ENCODE results near the gene DDX28. TPM values are rescaled to one million over a fixed set of nuclear protein-coding genes. Genes with fewer than 3 reads are reported as not detected.
"Not testable (repeated sequence)": the region's sequence is repeated elsewhere in the genome, so short reads cannot be mapped to it uniquely, and the experiment has no call there.

Gene DDX28
- total and polyA plus RNA-seq, 9 donors, result 5.2 to 7.2 (median 6.2) TPM

DNA sequence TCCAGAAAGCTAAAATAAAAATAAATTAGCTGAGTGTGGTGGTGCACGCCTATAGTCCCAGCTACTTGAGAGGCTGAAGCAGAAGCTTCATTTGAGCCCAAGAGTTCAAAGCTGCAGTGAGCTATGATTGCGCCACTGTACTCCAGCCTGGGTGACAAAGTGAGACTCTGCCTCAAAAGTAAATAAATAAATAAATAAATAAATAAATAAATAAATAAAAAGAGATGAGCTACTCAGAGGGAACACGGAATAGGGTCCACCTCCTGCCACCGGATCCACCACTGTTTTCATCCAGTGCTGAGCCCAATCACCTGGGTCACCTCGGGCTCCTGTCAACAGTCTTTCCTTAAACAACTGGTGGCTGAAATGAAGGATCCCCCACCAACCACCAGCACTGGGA, 36.1 kb downstream of the DDX28 start:
- Histone ChIP-seq H3K4me3 (ENCODE audit: low read length) (no peak overlapping the region), H3K36me3 (ENCODE audit: control insufficient read depth, insufficient read depth, low read length) (no peaks in the 10 kb centered on the region), H3K4me1 (ENCODE audit: control insufficient read depth, insufficient read depth, low read length) (peaks cover 28% of the 10 kb centered on the region), H3K9me3 (replicated peaks; ENCODE audit: control insufficient read depth, low read depth, low read length) (no peaks in the 10 kb centered on the region), H3K27me3 (ENCODE audit: control insufficient read depth, insufficient read depth, low read length) (no peaks in the 10 kb centered on the region), H3K27ac (ENCODE audit: low read length) (peak overlapping the region; percentile 59)
- DNase-seq, result no peak
- 78% methylated on average over 4 of the region's 5 CpGs for WGBS (ENCODE audit: insufficient coverage)

DNA sequence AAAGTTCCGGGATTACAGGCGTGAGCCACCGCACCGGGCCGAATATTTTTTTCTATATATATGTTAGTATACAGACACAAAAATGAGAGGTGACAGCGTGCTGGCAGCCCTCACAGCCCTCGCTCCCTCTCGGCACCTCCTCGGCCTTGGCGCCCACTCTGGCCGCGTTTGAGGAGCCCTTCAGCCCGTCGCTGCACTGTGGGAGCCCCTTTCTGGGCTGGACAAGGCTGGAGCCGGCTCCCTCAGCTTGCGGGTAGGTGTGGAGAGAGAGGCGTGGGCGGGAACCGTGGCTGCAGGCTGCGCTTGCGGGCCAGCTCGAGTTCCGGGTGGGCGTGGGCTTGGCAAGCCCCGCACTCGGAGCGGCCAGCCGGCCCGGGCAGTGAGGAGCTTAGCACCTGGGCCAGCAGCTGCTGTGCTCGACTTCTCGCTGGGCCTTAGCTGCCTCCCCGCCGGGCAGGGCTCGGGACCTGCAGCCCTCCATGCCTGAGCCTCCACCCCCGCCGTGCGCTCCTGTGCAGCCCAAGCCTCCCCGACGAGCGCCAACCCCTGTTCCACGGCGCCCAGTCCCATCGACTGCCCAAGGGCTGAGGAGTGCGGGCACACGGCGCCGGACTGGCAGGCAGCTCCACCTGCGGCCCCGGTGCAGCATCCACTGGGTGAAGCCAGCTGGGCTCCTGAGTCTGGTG, 40.9 kb downstream of the DDX28 start:
- WGBS (ENCODE audit: insufficient coverage), result 82% methylated on average over 32 of the region's 49 CpGs
- Histone ChIP-seq H3K27ac (ENCODE audit: low read length) (no peak overlapping the region), H3K4me1 (ENCODE audit: control insufficient read depth, insufficient read depth, low read length) (peaks cover 21% of the 10 kb centered on the region), H3K36me3 (ENCODE audit: control insufficient read depth, insufficient read depth, low read length) (no peaks in the 10 kb centered on the region), H3K4me3 (ENCODE audit: low read length) (no peak overlapping the region), H3K9me3 (replicated peaks; ENCODE audit: control insufficient read depth, low read depth, low read length) (no peaks in the 10 kb centered on the region), H3K27me3 (ENCODE audit: control insufficient read depth, insufficient read depth, low read length) (peaks cover 18% of the 10 kb centered on the region)
- DNase-seq, result no peak

DNA sequence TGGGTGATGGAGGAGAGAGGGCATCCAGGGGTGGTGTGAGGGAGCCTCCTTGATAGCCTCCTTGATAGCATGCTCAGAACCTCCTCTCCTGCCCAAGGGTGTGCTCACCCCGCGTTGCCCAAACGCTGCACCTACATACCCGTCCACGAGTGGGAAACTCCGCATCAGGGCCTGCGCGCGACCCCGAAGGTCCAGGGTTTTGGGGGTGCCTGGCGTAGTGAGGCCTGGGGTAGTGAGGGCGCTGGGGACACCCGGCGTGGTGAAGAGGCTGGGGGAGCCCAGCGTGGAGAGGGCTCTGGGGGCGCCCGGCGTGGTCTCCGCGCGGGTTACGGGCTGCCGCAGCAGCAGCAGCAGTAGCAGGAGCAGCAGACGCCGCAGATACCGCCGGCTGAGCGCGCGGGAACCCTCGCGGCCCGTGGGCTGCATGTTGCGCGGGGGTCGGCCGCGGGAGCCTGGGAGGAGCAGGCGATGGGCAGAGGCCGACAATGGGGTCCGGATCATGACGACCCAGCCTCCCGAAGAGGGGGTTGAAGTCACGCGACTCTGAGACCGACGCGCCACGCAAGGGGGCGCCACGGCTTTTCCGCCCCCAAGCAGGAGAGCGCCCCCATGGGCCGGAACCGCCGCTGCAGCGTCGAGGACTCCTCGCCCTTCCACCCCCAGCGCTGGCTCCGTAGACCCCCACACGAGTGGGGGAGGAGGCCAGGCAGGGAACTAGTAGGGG, 42.9 kb downstream of the DDX28 start, which contains the start of gene DPEP3:
Gene DPEP3 (minus strand): TSS at position 545 of the 724 bp plus-strand sequence. CDS start 119 bp downstream, at position 426.
- Histone ChIP-seq H3K4me1 (ENCODE audit: control insufficient read depth, insufficient read depth, low read length) (peaks cover 18% of the 10 kb centered on the region), H3K9me3 (replicated peaks; ENCODE audit: control insufficient read depth, low read depth, low read length) (no peaks in the 10 kb centered on the region), H3K4me3 (ENCODE audit: low read length) (no peak within 1 kb of the TSS), H3K36me3 (ENCODE audit: control insufficient read depth, insufficient read depth, low read length) (no peaks in the 10 kb centered on the region), H3K27ac (ENCODE audit: low read length) (no peak within 1 kb of the TSS), H3K27me3 (ENCODE audit: control insufficient read depth, insufficient read depth, low read length) (peaks cover 21% of the 10 kb centered on the region)
- 56% methylated on average over 54 of the region's 62 CpGs for WGBS (ENCODE audit: insufficient coverage)
- no peak for DNase-seq

DNA sequence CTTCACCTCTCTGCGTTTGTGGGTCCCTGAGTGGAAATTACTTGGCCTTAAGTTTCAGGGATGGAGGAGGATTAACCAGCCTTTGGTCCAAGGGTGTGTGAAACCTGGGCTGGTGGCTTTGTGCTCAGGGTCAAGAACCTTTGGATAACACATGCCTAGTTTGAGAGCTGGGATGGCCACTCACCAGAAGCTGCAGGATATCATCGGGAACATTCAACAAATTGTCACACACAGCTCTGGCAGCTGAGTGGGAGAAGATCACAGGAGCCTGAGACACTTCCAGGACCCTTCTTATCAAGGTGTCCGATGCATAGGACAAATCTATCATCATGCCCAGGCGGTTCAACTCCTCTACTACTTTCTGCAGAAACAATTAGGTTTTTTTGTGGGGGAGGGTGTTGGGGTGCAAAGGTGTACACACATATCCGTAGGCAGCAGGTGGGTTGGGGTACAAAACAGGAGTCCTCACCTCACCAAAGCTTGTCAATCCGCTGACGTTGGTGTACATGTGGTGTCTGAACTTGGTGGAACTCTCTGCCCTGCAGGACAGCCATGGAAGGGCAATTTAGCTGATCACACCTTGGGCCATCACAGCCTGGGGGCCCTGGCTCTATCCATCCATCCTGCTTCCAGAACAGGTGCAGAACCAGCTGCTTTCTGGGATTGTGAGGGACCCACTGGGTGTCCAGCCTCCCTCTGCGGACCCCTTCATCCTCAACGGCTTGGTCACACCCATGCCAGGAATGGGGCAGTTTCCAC, 45.4 kb downstream of the DDX28 start:
- Histone ChIP-seq H3K4me3 (ENCODE audit: low read length) (no peak overlapping the region), H3K36me3 (ENCODE audit: control insufficient read depth, insufficient read depth, low read length) (no peaks in the 10 kb centered on the region), H3K27me3 (ENCODE audit: control insufficient read depth, insufficient read depth, low read length) (peaks cover 21% of the 10 kb centered on the region), H3K9me3 (replicated peaks; ENCODE audit: control insufficient read depth, low read depth, low read length) (no peaks in the 10 kb centered on the region), H3K4me1 (ENCODE audit: control insufficient read depth, insufficient read depth, low read length) (peaks cover 4% of the 10 kb centered on the region), H3K27ac (ENCODE audit: low read length) (no peak overlapping the region)
- DNase-seq, result no peak
- WGBS (ENCODE audit: insufficient coverage), result 74% methylated on average over 4 of the region's 9 CpGs

DNA sequence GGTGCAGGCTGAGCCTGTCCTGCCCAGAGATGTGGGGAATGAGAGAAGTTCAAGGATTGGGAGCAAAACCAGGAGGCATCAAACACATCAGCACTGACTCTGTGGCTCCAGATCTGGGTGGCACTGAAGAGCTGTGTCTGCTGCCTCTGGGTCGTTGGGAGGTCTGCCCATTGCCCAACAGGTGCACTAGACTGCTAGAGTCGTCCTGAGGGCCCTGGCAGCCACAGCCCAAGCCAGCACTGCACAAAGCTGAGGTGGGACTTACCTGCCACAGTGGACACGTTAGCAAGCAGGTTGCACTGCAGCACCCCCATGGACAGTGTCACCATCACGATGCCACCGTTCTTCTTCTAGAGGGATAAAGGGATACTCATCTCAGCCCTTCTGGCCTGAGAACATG, 46.0 kb downstream of the DDX28 start:
- H3K27me3 ChIP-seq (ENCODE audit: control insufficient read depth, insufficient read depth, low read length), result peaks cover 21% of the 10 kb centered on the region
- H3K27ac ChIP-seq (ENCODE audit: low read length), result no peak overlapping the region
- H3K9me3 ChIP-seq (replicated peaks; ENCODE audit: control insufficient read depth, low read depth, low read length), result no peaks in the 10 kb centered on the region
- H3K4me3 ChIP-seq (ENCODE audit: low read length), result no peak overlapping the region
- WGBS (ENCODE audit: insufficient coverage), result 80% methylated on average over 5 of the region's 5 CpGs
- peaks cover 4% of the 10 kb centered on the region for H3K4me1 ChIP-seq (ENCODE audit: control insufficient read depth, insufficient read depth, low read length)
- H3K36me3 ChIP-seq (ENCODE audit: control insufficient read depth, insufficient read depth, low read length), result no peaks in the 10 kb centered on the region
- no peak for DNase-seq

DNA sequence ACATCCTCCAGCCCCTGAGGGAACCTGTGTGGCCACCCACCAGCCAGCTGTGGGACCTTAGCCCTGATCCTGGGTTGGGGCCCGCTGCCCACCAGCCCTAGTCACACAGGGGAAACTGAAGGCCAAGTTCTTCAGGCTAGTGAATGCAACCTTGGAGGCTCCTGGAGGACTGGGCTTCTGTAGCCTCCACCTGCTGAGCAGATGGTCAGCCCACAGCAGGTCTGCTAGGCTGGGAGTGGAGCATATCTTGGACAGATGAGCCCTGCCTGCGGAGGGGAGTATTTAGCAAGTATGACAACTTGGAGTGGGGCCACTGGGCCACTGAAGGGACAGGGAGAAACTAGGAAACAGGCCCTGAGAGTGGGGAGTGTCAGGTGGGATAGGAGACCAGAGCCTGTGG, 46.8 kb downstream of the DDX28 start:
- H3K4me3 ChIP-seq (ENCODE audit: low read length), result no peak overlapping the region
- WGBS (ENCODE audit: insufficient coverage), result 93% methylated on average over 2 of the region's 2 CpGs
- H3K9me3 ChIP-seq (replicated peaks; ENCODE audit: control insufficient read depth, low read depth, low read length), result no peaks in the 10 kb centered on the region

DNA sequence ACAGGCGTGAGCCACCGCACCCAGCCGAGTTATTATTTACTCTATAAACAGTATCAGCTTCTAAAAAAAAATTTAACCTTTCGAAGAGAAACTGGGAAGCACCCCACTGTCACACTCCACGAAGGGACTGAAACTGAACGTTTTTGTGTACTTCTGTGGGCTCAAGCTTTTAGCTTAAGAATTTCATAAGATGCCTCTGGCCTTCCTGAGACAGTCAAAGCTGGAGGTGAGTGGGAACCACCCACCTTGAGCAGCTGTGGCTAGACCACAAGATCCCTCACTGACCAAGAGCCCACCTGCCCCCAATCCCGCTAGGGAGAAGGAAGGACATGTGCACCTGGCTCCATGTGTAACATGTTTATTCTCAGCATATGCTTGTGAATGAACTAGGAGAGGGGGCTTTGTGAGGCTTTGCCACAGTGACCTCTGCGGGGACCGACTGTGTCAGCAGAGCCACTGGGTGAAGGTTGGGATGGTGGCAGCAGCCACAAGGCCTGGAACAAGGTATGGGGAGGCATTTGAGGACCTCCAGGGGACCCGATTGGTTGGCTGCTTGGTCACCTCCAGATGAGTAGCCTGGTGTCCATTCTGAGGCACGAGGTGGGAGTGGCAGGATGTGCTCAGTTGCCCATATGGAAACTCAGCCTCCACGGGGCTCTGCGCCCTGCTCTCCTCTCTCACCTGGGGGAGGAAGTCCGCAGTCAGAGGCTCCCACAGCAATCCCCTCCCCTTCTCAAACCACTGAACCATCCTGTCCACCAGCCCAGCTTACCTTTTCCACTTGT, 47.5 kb downstream of the DDX28 start:
- H3K27me3 ChIP-seq (ENCODE audit: control insufficient read depth, insufficient read depth, low read length), result peaks cover 15% of the 10 kb centered on the region
- no peak overlapping the region for H3K4me3 ChIP-seq (ENCODE audit: low read length)
- DNase-seq, result no peak
- H3K27ac ChIP-seq (ENCODE audit: low read length), result no peak overlapping the region
- H3K4me1 ChIP-seq (ENCODE audit: control insufficient read depth, insufficient read depth, low read length), result peaks cover 4% of the 10 kb centered on the region
- 74% methylated on average over 12 of the region's 14 CpGs for WGBS (ENCODE audit: insufficient coverage)
- H3K9me3 ChIP-seq (replicated peaks; ENCODE audit: control insufficient read depth, low read depth, low read length), result no peaks in the 10 kb centered on the region
- H3K36me3 ChIP-seq (ENCODE audit: control insufficient read depth, insufficient read depth, low read length), result no peaks in the 10 kb centered on the region

More for the DNA sequence above, 46.8 kb downstream of the DDX28 start:
- Histone ChIP-seq H3K36me3 (ENCODE audit: control insufficient read depth, insufficient read depth, low read length) (no peaks in the 10 kb centered on the region), H3K27ac (ENCODE audit: low read length) (no peak overlapping the region), H3K27me3 (ENCODE audit: control insufficient read depth, insufficient read depth, low read length) (peaks cover 20% of the 10 kb centered on the region), H3K4me1 (ENCODE audit: control insufficient read depth, insufficient read depth, low read length) (peaks cover 4% of the 10 kb centered on the region)
- DNase-seq, result no peak

DNA sequence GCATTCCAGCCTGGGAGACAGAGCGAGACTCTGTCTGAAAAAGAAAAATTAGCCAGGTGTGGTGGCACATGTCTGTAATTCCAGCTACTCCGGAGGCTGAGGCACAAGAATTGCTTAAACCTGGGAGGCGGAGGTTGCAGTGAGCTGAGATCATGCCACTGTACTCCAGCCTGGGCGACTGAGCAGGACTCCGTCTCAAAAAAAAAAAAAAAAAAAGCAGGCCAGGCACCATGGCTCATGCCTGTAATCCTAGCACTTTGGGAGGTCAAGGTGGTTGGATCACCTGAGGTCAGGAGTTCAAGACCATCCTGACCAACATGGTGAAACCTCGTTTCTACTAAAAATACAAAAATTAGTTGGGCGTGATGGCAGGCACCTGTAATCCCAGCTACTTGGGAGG, 50.7 kb downstream of the DDX28 start:
- WGBS (ENCODE audit: insufficient coverage), result 89% methylated on average over 5 of the region's 7 CpGs
- peaks cover 15% of the 10 kb centered on the region for H3K4me1 ChIP-seq (ENCODE audit: control insufficient read depth, insufficient read depth, low read length)
- DNase-seq, result not testable (repeated sequence)

DNA sequence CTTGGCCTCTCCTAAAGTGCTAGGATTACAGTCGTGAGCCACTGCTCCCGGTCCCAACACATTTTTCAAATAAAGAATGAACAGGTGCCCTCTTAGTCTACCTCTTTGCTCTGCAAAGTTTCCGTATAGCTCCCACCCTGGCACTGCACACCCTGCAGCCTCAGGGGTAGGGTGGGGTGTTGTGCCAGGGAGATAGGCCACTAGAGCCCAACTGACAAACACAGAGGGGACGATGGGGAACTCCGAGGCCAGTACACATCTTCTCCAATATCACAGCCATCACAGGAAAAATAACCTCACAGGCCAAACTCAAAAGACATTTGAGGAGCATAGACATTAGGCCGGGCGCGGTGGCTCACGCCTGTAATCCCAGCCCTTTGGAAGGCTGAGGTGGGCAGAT, 51.9 kb downstream of the DDX28 start:
- Histone ChIP-seq H3K36me3 (ENCODE audit: control insufficient read depth, insufficient read depth, low read length) (peaks cover 4% of the 10 kb centered on the region), H3K4me1 (ENCODE audit: control insufficient read depth, insufficient read depth, low read length) (peaks cover 25% of the 10 kb centered on the region), H3K4me3 (ENCODE audit: low read length) (no peak overlapping the region), H3K27ac (ENCODE audit: low read length) (no peak overlapping the region), H3K9me3 (replicated peaks; ENCODE audit: control insufficient read depth, low read depth, low read length) (no peaks in the 10 kb centered on the region), H3K27me3 (ENCODE audit: control insufficient read depth, insufficient read depth, low read length) (peaks cover 2% of the 10 kb centered on the region)
- no peak for DNase-seq
- 100% methylated on average over 1 of the region's 9 CpGs for WGBS (ENCODE audit: insufficient coverage)

More for the DNA sequence above, 50.7 kb downstream of the DDX28 start:
- H3K4me3 ChIP-seq (ENCODE audit: low read length); H3K9me3 ChIP-seq (replicated peaks; ENCODE audit: control insufficient read depth, low read depth, low read length); H3K27me3 ChIP-seq (ENCODE audit: control insufficient read depth, insufficient read depth, low read length); H3K36me3 ChIP-seq (ENCODE audit: control insufficient read depth, insufficient read depth, low read length); H3K27ac ChIP-seq (ENCODE audit: low read length): not testable (repeated sequence)

All from muscle of leg (tissue), 11 donors.